Measurements from ENCODE around the gene PAPPA. TPM values are rescaled to one million over a fixed set of nuclear protein-coding genes. Genes with fewer than 3 reads are reported as not detected.

Gene PAPPA
- total and polyA plus RNA-seq, 9 of the 15 experiments (the other 6 are each of a cell fraction or from before 2014, with no cell fraction given), result 0.06 to 0.18 (median 0.11) TPM

DNA sequence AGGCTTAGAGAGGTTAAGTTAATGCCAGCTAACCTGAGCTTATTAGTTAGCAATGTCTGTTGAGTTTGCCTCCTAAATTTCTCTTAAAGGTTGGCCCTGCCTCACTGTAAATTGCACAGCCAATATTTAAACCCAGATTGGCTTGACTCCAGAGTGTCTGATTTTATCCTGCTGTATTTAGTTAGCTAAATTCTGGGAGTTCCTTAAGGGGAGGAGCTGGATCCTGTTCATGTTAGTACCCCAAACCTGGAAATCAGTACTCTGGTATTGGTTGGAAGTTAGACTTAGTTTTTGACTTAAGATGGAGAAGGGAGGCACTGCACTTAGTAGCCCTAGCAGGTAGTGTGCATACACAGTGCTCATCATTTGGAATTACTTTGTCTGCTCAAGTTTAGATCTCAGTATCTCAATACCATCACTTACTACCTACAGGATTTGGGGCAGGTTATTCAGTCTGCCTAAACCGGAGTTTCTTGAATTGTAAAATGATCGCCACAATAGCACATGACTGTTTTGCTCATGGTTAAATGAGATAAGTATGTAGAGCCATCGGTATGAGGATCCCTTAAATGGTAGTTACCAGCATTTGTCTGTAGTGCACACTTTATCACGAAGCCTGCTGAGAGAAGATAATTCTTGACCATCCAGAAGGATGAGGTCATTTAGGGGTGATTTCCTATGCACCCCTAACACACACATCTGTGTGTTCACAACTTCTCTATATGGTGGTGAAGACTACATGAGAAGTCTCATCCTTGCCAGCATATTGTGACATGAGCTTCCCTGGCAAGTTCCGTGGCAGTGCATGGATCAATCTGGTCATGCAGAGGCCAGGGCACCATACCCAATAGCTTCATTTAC is 268.8 kb downstream of the PAPPA start (continued):
- no peak for TF ChIP-seq ZBTB34 (CRISPR knock-in tag; IDR thresholded peaks at IDR 0.05)
- TF ChIP-seq CEBPB (tag; IDR thresholded peaks at IDR 0.05), result peak; percentile 39; the same call in 1 of the 2 replicates
- TF ChIP-seq, protein P1, sequence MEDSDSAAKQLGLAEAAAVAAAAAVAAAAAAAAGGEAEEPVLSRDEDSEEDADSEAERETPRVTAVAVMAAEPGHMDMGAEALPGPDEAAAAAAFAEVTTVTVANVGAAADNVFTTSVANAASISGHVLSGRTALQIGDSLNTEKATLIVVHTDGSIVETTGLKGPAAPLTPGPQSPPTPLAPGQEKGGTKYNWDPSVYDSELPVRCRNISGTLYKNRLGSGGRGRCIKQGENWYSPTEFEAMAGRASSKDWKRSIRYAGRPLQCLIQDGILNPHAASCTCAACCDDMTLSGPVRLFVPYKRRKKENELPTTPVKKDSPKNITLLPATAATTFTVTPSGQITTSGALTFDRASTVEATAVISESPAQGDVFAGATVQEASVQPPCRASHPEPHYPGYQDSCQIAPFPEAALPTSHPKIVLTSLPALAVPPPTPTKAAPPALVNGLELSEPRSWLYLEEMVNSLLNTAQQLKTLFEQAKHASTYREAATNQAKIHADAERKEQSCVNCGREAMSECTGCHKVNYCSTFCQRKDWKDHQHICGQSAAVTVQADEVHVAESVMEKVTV (CRISPR knock-in tag; IDR thresholded peaks at IDR 0.05), result 0 out of 2 replicates have a peak, but pooled peaks have one; percentile 6
- TF ChIP-seq, protein P2, sequence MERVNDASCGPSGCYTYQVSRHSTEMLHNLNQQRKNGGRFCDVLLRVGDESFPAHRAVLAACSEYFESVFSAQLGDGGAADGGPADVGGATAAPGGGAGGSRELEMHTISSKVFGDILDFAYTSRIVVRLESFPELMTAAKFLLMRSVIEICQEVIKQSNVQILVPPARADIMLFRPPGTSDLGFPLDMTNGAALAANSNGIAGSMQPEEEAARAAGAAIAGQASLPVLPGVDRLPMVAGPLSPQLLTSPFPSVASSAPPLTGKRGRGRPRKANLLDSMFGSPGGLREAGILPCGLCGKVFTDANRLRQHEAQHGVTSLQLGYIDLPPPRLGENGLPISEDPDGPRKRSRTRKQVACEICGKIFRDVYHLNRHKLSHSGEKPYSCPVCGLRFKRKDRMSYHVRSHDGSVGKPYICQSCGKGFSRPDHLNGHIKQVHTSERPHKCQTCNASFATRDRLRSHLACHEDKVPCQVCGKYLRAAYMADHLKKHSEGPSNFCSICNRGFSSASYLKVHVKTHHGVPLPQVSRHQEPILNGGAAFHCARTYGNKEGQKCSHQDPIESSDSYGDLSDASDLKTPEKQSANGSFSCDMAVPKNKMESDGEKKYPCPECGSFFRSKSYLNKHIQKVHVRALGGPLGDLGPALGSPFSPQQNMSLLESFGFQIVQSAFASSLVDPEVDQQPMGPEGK (CRISPR knock-in tag; IDR thresholded peaks at IDR 0.05; ENCODE audit: borderline replicate concordance), result no peak
- TF ChIP-seq ZSCAN29 (IDR thresholded peaks at IDR 0.05), result no peak
- no peak for TF ChIP-seq GTF3C2 (IDR thresholded peaks at IDR 0.05; ENCODE audit: borderline replicate concordance, extremely low read depth, insufficient read length)
- TF ChIP-seq, protein P3, sequence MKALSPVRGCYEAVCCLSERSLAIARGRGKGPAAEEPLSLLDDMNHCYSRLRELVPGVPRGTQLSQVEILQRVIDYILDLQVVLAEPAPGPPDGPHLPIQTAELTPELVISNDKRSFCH (CRISPR knock-in tag; IDR thresholded peaks at IDR 0.05), result no peak
- TF ChIP-seq, protein P3 (tag; IDR thresholded peaks at IDR 0.05), result peak; percentile 32; the same call in 1 of the 2 replicates
- peak; percentile 71; the same call in 1 of the 2 replicates for TF ChIP-seq HDAC2 (IDR thresholded peaks at IDR 0.05)
- TF ChIP-seq, protein P4, sequence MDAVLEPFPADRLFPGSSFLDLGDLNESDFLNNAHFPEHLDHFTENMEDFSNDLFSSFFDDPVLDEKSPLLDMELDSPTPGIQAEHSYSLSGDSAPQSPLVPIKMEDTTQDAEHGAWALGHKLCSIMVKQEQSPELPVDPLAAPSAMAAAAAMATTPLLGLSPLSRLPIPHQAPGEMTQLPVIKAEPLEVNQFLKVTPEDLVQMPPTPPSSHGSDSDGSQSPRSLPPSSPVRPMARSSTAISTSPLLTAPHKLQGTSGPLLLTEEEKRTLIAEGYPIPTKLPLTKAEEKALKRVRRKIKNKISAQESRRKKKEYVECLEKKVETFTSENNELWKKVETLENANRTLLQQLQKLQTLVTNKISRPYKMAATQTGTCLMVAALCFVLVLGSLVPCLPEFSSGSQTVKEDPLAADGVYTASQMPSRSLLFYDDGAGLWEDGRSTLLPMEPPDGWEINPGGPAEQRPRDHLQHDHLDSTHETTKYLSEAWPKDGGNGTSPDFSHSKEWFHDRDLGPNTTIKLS (IDR thresholded peaks at IDR 0.05; ENCODE audit: borderline replicate concordance, low read depth), result no peak
- TF ChIP-seq ZBTB49 (CRISPR knock-in tag; IDR thresholded peaks at IDR 0.05; ENCODE audit: borderline replicate concordance), result no peak
- TF ChIP-seq LEF1 (IDR thresholded peaks at IDR 0.05), result peak; percentile 82
- no peak for TF ChIP-seq CCAR2 (IDR thresholded peaks at IDR 0.05; ENCODE audit: low read depth, low read length)
